T1000 (cell line): Measurements from ENCODE around the gene INSL4.

Source experiments
- DNase-seq: peaks from one replicate; lab custom pipeline; 2025; ENCODE audit warnings: mixed read lengths; lab: John Stamatoyannopoulos, UW

The INSL4 gene

GRCh38 chr9:5231212-5231611 is at the start of gene INSL4:
Gene INSL4, plus strand, starts transcription at chr9:5231419. Its CDS starts 105 bp downstream, at chr9:5231524.
- no peak for DNase-seq

GRCh38 chr9:5184776-5185175 is 46.4 kb upstream of the INSL4 start:
- DNase-seq, result no peak

- DNase-seq, result no peak
These were observed 45.9 kb upstream of the INSL4 start, which contains the start of gene INSL6 for GRCh38 chr9:5185220-5185840. Gene INSL6, minus strand, starts transcription at chr9:5185639. Its CDS starts 37 bp downstream, at chr9:5185602.

- no peak for DNase-seq
These were observed 44.6 kb upstream of the INSL4 start for GRCh38 chr9:5186416-5187169.

- no peak for DNase-seq
These were observed 42.9 kb upstream of the INSL4 start for GRCh38 chr9:5188060-5188984.

GRCh38 chr9:5191985-5192384 is 39.2 kb upstream of the INSL4 start:
- no peak for DNase-seq

GRCh38 chr9:5193345-5193744 is 37.9 kb upstream of the INSL4 start:
- DNase-seq, result no peak

GRCh38 chr9:5195463-5195862 is 35.8 kb upstream of the INSL4 start:
- DNase-seq, result no peak

GRCh38 chr9:5205071-5205470 is 26.1 kb upstream of the INSL4 start:
- no peak for DNase-seq

GRCh38 chr9:5230554-5230953 is 665 bp upstream of the INSL4 start:
- no peak for DNase-seq

- DNase-seq, result no peak
These were observed 32.4 kb downstream of the INSL4 start for GRCh38 chr9:5263351-5264218.

- DNase-seq, result no peak
These were observed 33.0 kb downstream of the INSL4 start for GRCh38 chr9:5264219-5264595.

- DNase-seq, result no peak
These were observed 34.7 kb downstream of the INSL4 start for GRCh38 chr9:5265939-5266338.

GRCh38 chr9:5269249-5269715 is 38.1 kb downstream of the INSL4 start:
- DNase-seq, result no peak

- DNase-seq, result no peak
These were observed 43.6 kb downstream of the INSL4 start for GRCh38 chr9:5274770-5275169.

- DNase-seq, result no peak
These were observed 47.3 kb downstream of the INSL4 start for GRCh38 chr9:5278486-5278885.
